ENCODE results near the gene CSF1R.

DNA sequence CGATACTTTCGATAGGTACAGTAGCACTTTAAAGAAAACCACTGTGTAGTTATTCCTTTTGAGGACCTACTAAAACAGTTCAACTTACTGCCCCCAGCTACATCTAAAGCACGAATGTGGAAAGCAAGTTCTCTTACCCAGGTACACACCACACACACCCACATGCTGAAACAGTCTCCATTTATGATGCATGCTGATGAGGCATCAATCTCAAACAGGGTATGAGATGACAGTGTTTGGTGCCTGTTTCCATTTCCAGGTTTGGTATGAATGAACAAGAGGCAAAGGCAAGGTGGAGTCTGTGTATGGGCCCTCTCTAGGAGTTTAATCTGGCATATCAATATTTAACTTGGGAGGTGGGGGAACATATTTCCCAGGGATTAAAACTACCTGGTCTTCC lies 71.9 kb downstream of the CSF1R start:
- TF ChIP-seq POLR2A (IDR thresholded peaks at IDR 0.05) (no peak), EP300 (IDR thresholded peaks at IDR 0.05) (no peak)
- TF ChIP-seq, protein P1, sequence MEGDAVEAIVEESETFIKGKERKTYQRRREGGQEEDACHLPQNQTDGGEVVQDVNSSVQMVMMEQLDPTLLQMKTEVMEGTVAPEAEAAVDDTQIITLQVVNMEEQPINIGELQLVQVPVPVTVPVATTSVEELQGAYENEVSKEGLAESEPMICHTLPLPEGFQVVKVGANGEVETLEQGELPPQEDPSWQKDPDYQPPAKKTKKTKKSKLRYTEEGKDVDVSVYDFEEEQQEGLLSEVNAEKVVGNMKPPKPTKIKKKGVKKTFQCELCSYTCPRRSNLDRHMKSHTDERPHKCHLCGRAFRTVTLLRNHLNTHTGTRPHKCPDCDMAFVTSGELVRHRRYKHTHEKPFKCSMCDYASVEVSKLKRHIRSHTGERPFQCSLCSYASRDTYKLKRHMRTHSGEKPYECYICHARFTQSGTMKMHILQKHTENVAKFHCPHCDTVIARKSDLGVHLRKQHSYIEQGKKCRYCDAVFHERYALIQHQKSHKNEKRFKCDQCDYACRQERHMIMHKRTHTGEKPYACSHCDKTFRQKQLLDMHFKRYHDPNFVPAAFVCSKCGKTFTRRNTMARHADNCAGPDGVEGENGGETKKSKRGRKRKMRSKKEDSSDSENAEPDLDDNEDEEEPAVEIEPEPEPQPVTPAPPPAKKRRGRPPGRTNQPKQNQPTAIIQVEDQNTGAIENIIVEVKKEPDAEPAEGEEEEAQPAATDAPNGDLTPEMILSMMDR (IDR thresholded peaks at IDR 0.05), result no peak

All from gastroesophageal sphincter (tissue), 3 donors.